DOHH2 (cell line): ENCODE results near the gene MEFV.

Source experiments
- H3F3A ChIP-seq: fragments of 200-600 bp; sonication (generic), shearing (Covaris generic); 2 replicates; pipeline ENCODE4 v1.6.0; 2016; ENCODE audit warnings: antibody characterized with exemption, mild to moderate bottlenecking; ENCODE audit not compliant: control insufficient read depth, insufficient read depth
- H3K27ac ChIP-seq: fragments of 200-600 bp; sonication (generic); 2 replicates; pipeline ENCODE4 v1.5.1; 2014; ENCODE audit warnings: low read depth, mild to moderate bottlenecking, low read length, moderate library complexity
- H3K27me3 ChIP-seq: fragments of 200-600 bp; sonication (generic); 2 replicates; pipeline ENCODE4 v1.6.1; 2014; ENCODE audit warnings: mild to moderate bottlenecking, low read length, mixed read lengths; ENCODE audit not compliant: control insufficient read depth
- H3K36me3 ChIP-seq: fragments of 200-600 bp; sonication (generic); 2 replicates; pipeline ENCODE4 v1.6.1; 2014; ENCODE audit warnings: mild to moderate bottlenecking, low read length, moderate library complexity, mixed read lengths; ENCODE audit not compliant: control insufficient read depth
- H3K4me1 ChIP-seq: fragments of 200-600 bp; sonication (generic); 2 replicates; pipeline ENCODE4 v1.6.1; 2014; ENCODE audit warnings: mild to moderate bottlenecking, low read length, mixed read lengths; ENCODE audit not compliant: control insufficient read depth
- H3K4me2 ChIP-seq: fragments of 200-600 bp; sonication (generic); 2 replicates; pipeline ENCODE4 v1.6.0; 2014; ENCODE audit warnings: mild to moderate bottlenecking, low read length, moderate library complexity
- H3K4me3 ChIP-seq: fragments of 200-600 bp; sonication (generic); 2 replicates; pipeline ENCODE4 v1.5.1; 2014; ENCODE audit warnings: mild to moderate bottlenecking, low read length, mixed read lengths
- H3K79me2 ChIP-seq: fragments of 200-600 bp; sonication (generic); 2 replicates; pipeline ENCODE4 v1.6.1; 2014; ENCODE audit warnings: mild to moderate bottlenecking, low read length, mixed read lengths; ENCODE audit not compliant: control insufficient read depth
- H3K9me2 ChIP-seq: fragments of 200-600 bp; sonication (generic); replicated peaks from 2 replicates; pipeline ENCODE4 v1.6.1; 2014; ENCODE audit warnings: mild to moderate bottlenecking, low read length, mixed read lengths; ENCODE audit not compliant: control insufficient read depth
- H3K9me3 ChIP-seq: fragments of 200-600 bp; sonication (generic); 2 replicates; pipeline ENCODE4 v1.6.1; 2014; ENCODE audit warnings: antibody characterized with exemption, low read length, mixed read lengths; ENCODE audit not compliant: control insufficient read depth, insufficient read depth
- H4K20me1 ChIP-seq: fragments of 200-600 bp; sonication (generic); 2 replicates; pipeline ENCODE4 v1.6.0; 2014; ENCODE audit warnings: low read depth, mild to moderate bottlenecking, antibody characterized with exemption, low read length, moderate library complexity; ENCODE audit not compliant: control insufficient read depth, insufficient read depth
- EZH2phosphoT487 ChIP-seq: fragments of 200-600 bp; sonication (generic); IDR thresholded peaks from 2 replicates; pipeline ENCODE4 v1.6.1; 2017; ENCODE audit warnings: borderline replicate concordance, mild to moderate bottlenecking, antibody characterized with exemption, low read length, moderate library complexity, mixed read lengths
- TF ChIP-seq, protein P1 (sequence below): fragments of 200-600 bp; sonication (generic); IDR thresholded peaks from one replicate; pipeline ENCODE4 v1.5.1; 2014; ENCODE audit warnings: antibody characterized with exemption, mild to moderate bottlenecking, low read depth, low read length; ENCODE audit not compliant: poor library complexity, severe bottlenecking

The MEFV gene

GRCh38 chr16:3235856-3236669, 20.4 kb downstream of the MEFV start:
- Histone ChIP-seq H3K4me3 (no peak overlapping the region), H3K27ac (no peak overlapping the region), H3K9me2 (no peaks in the 10 kb centered on the region), H3F3A (peaks cover 12% of the 10 kb centered on the region), H4K20me1 (no peaks in the 10 kb centered on the region), H3K9me3 (peaks cover 8% of the 10 kb centered on the region; the same call in 1 of the 2 replicates), H3K36me3 (peaks cover 29% of the 10 kb centered on the region), H3K4me2 (no peak overlapping the region), H3K79me2 (peaks cover 13% of the 10 kb centered on the region), H3K27me3 (no peaks in the 10 kb centered on the region; the same call in 1 of the 2 replicates), H3K4me1 (peaks cover 14% of the 10 kb centered on the region)
- TF ChIP-seq EZH2phosphoT487 = no peak
- TF ChIP-seq, protein P1, sequence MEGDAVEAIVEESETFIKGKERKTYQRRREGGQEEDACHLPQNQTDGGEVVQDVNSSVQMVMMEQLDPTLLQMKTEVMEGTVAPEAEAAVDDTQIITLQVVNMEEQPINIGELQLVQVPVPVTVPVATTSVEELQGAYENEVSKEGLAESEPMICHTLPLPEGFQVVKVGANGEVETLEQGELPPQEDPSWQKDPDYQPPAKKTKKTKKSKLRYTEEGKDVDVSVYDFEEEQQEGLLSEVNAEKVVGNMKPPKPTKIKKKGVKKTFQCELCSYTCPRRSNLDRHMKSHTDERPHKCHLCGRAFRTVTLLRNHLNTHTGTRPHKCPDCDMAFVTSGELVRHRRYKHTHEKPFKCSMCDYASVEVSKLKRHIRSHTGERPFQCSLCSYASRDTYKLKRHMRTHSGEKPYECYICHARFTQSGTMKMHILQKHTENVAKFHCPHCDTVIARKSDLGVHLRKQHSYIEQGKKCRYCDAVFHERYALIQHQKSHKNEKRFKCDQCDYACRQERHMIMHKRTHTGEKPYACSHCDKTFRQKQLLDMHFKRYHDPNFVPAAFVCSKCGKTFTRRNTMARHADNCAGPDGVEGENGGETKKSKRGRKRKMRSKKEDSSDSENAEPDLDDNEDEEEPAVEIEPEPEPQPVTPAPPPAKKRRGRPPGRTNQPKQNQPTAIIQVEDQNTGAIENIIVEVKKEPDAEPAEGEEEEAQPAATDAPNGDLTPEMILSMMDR = no peak

DNA sequence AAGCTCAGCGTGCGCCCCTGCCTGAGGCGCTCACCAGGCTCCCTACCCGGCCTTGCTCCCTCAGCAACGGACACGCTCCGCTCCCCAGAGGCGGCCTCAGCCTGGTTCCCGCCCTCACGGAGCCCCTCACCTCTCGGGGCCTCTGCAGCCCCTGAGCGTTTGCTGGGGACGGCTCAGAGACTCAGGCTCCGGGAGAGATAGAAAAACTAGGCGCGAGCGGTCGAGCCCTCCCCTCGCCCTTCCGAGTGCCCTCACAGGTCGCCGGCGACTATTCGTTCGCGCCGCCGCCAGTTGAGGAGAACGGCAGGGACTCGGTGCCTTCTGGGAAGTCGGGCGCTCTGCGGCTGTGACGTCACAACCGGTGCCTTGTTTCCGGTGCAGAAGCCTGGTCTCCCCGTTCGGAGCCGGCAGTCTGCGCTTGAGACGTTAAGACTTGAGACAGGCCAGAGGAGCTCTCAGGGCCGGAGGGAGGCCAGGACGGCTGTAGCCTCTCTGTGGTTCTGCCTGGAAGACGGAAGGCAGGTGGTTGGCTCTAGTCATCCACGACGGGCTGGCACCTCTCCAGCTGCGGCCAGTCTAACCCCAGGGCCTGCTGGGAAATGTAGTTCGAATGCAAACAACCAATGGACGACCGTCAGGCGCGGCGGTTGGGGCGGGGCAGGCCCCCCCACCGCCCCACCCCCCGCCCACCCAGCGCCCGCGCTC, 21.4 kb downstream of the MEFV start, which contains the start of gene ZNF200:
Gene ZNF200, minus strand, starts transcription at position 302 of the 705 bp plus-strand sequence. CDS start 1,403 bp downstream, outside the sequence.
- Histone ChIP-seq H4K20me1 (no peaks in the 10 kb centered on the region), H3K79me2 (peaks cover 13% of the 10 kb centered on the region), H3K4me3 (peak within 1 kb of the TSS; percentile 99), H3F3A (peaks cover 12% of the 10 kb centered on the region), H3K36me3 (peaks cover 39% of the 10 kb centered on the region), H3K9me2 (no peaks in the 10 kb centered on the region), H3K4me2 (peak within 1 kb of the TSS; percentile 86), H3K27me3 (no peaks in the 10 kb centered on the region; the same call in 1 of the 2 replicates), H3K9me3 (peaks cover 8% of the 10 kb centered on the region; the same call in 1 of the 2 replicates), H3K4me1 (peaks cover 14% of the 10 kb centered on the region), H3K27ac (peak within 1 kb of the TSS; percentile 76)
- TF ChIP-seq, protein P1 = no peak
- TF ChIP-seq EZH2phosphoT487 = no peak

- no peaks in the 10 kb centered on the region for H3K9me2 ChIP-seq
- H4K20me1 ChIP-seq = no peaks in the 10 kb centered on the region
- peak overlapping the region; percentile 99 for H3K4me3 ChIP-seq
- peak overlapping the region; percentile 86 for H3K4me2 ChIP-seq
- H3F3A ChIP-seq = peaks cover 12% of the 10 kb centered on the region
- H3K36me3 ChIP-seq = peaks cover 42% of the 10 kb centered on the region
- no peaks in the 10 kb centered on the region for H3K27me3 ChIP-seq
- peaks cover 13% of the 10 kb centered on the region for H3K79me2 ChIP-seq
- H3K9me3 ChIP-seq = peaks cover 8% of the 10 kb centered on the region; the same call in 1 of the 2 replicates
- H3K4me1 ChIP-seq = peaks cover 14% of the 10 kb centered on the region
- no peak for TF ChIP-seq EZH2phosphoT487
- TF ChIP-seq, protein P1 = no peak
- H3K27ac ChIP-seq = peak overlapping the region; percentile 76
Observed at GRCh38 chr16:3234543-3234856, 21.9 kb downstream of the MEFV start.
